ENCODE results near the gene CCDC171. TPM values are rescaled to one million over a fixed set of nuclear protein-coding genes. Genes with fewer than 3 reads are reported as not detected.
"Not testable (repeated sequence)": the region's sequence is repeated elsewhere in the genome, so short reads cannot be mapped to it uniquely, and the experiment has no call there.

The CCDC171 gene
- total RNA-seq, 1 donor from 2014 or later: 0.58 TPM

- DNase-seq (ENCODE audit: extremely low read depth, low read depth, low spot score): no peak
Measured at GRCh38 chr9:15670894-15671293, 118.1 kb downstream of the CCDC171 start.

GRCh38 chr9:15693701-15694100 is 140.9 kb downstream of the CCDC171 start:
- DNase-seq (ENCODE audit: extremely low read depth, low read depth, low spot score): no peak

DNA sequence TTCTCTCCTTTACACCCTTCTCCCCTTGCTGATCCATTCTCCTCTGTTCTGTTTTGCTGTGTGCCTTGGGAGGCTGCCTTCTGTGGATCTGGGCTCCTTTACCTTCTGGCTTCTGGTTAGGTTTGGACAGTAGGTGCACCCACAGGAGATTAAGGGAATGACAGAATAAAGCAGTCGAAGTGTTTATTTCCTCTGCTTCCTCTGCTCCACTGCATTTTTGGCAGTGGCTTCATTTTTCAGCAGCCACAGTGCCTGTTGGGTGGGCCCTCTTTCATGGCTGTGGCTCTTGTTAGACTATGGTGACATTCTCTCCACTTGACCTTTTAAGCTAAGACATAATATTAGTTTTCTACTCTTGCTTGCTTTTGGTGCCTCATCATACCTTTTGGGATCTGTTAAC is 144.1 kb downstream of the CCDC171 start:
- no peak for DNase-seq (ENCODE audit: extremely low read depth, low read depth, low spot score)

- DNase-seq (ENCODE audit: extremely low read depth, low read depth, low spot score): peak; percentile 9
Measured at GRCh38 chr9:15697446-15697851, 144.6 kb downstream of the CCDC171 start.

DNA sequence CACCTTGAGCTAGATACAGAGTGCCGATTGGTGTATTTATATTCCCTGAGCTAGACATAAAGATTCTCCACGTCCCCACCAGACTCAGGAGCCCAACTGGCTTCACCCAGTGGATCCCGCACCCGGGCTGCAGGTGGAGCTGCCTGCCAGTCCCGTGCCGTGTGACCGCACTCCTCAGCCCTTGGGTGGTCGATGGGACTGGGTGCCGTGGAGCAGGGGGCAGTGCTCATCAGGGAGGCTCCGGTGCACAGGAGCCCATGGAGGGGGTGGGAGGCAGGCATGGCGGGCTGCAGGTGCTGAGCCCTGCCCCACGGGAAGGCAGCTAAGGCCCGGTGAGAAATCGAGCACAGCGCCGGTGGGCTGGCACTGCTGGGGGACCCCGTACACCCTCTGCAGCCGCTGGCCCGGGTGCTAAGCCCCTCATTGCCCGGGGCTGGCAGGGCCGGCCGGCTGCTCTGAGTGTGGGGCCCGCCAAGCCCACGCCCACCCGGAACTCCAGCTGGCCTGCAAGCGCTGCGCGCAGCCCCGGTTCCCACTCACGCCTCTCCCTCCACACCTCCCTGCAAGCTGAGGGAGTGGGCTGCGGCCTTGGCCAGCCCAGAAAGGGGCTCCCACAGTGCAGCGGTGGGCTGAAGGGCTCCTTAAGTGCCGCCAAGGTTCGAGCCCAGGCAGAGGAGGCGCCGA is 147.2 kb downstream of the CCDC171 start:
- DNase-seq (ENCODE audit: extremely low read depth, low read depth, low spot score): not testable (repeated sequence)

- DNase-seq (ENCODE audit: extremely low read depth, low read depth, low spot score): no peak
Measured at GRCh38 chr9:15707000-15707399, 154.2 kb downstream of the CCDC171 start.

DNA sequence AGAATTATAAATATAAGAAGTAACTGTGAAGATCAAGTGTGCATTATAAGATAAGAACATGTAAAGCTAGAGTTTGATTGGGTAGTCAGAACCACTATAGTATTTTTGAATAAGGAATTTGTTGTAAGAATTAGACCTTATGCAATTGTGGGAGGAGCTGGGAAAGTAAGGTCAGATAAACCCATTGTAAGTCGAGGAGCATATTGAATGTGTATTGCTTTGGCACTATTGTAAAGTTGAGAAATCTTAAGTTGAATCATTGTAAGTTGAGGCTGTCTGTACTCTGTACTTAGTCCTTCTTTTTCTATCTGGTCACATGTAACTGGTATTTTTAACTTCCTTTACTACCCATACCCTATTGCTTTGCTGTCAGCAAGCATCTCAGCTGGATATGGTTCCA is 158.7 kb downstream of the CCDC171 start:
- DNase-seq (ENCODE audit: extremely low read depth, low read depth, low spot score): no peak

DNA sequence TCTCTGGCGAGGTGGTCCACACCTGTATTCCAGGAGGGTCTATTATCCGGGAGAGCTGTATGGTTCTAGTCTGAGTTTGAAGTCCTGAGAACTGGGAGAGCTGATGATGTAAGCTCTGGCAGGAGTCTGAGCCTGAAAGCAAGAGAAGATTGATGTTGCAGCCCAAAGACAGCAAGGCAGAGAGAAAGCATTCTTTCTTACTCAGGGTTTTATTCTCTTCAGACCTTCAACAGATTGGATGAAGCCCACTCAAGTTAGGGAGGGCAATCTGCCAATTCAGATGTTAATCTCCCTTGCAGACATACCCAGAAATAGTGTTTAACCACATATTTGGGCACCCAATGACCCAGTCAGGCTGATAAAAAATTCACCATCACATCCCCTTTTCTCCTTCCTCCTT is 159.1 kb downstream of the CCDC171 start:
- no peak for DNase-seq (ENCODE audit: extremely low read depth, low read depth, low spot score)

DNA sequence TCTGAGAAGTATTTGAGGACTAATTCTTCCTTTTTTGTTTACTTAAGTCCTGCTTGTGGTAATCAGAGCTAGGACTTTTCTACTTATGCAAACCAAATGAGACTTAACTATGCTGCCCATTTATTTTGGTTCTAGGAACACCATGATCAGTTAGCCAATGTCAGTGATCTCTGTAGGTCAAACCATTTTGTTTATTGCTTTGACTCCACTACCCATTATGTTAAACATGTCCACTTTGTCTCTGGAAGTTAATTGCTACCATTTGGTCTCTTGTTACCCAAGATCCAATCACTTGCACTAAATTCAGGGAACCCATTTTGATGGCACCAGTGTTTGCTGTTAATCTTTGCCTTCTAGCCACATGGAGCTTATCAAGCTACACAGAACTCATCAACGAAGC is 161.9 kb downstream of the CCDC171 start:
- DNase-seq (ENCODE audit: extremely low read depth, low read depth, low spot score): no peak

- DNase-seq (ENCODE audit: extremely low read depth, low read depth, low spot score): no peak
Measured at GRCh38 chr9:15717290-15717967, 164.6 kb downstream of the CCDC171 start.

- DNase-seq (ENCODE audit: extremely low read depth, low read depth, low spot score): no peak
Measured at GRCh38 chr9:15718423-15718822, 165.6 kb downstream of the CCDC171 start.

DNA sequence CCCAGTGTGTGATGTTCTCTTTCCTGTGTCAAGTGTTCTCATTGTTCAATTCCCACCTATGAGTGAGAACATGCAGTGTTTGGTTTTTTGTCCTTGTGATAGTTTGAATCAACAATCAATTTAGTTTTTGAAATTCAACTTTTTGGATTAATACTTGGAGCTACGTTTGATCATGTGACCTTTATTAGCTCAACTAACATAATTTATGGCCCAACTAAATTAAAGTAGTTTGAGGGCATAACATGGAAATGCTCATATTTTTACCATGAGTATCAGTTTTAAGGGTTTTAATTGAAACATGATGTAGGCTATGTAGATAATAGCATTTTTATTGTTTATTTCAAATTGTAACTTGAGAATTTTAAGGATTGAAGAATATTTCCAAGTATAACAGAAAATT is 168.0 kb downstream of the CCDC171 start:
- no peak for DNase-seq (ENCODE audit: extremely low read depth, low read depth, low spot score)

DNA sequence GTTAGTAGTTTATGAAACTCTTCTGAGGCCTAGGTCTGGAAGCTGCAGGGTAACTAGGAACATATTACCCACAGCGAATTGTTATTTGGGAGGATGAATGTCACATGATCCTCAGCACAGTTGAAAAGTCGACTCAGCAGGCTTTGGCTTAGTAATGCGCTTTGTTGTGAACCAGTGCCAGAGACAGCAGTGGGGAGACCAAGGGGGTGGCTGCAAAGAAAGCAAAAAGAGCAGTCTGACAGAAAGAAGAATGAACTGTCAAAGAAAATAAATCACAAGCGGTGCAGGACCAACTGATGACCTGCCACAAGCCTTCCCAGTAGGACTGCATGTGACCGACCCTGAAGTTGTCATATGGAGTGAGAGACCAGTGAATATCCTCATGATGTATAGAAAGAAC is 170.0 kb downstream of the CCDC171 start:
- no peak for DNase-seq (ENCODE audit: extremely low read depth, low read depth, low spot score)

GRCh38 chr9:15724016-15724415 is 171.2 kb downstream of the CCDC171 start:
- no peak for DNase-seq (ENCODE audit: extremely low read depth, low read depth, low spot score)

DNA sequence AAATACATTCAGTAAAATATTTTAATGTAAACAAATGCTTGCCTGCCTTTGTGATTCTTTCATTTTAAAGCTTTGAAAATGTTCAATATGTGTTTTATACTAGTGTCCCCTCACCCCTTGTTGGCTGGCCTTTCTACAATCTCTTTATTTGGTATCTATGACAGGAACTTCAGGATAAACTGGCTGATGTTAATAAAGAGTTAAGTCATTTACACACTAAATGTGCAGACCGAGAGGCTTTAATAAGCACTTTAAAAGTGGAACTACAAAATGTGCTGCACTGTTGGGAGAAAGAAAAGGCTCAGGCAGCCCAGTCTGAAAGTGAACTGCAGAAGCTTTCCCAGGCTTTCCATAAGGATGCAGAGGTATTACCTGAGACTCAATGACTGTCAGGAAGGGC is 171.8 kb downstream of the CCDC171 start:
- no peak for DNase-seq (ENCODE audit: extremely low read depth, low read depth, low spot score)

DNA sequence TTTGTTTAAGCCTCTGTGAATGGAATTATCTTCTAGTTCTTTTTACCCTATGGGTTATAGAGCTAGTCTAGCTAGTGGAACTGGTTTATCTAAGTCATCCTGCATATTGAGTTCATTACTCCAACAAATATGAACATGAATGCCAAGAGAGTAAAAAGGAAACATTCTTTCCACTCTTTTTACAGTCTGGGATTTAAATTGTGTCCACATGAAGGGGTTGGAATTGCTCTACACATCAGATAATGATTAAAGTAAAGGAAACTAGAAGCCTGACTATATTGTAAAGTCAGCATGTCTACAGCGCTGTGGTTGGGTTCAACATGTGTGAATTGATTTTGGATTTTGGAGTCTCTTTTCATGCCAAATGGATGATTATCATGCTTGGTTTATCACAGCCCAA is 173.1 kb downstream of the CCDC171 start:
- no peak for DNase-seq (ENCODE audit: extremely low read depth, low read depth, low spot score)

- DNase-seq (ENCODE audit: extremely low read depth, low read depth, low spot score): no peak
Measured at GRCh38 chr9:15729507-15729906, 176.7 kb downstream of the CCDC171 start.

DNA sequence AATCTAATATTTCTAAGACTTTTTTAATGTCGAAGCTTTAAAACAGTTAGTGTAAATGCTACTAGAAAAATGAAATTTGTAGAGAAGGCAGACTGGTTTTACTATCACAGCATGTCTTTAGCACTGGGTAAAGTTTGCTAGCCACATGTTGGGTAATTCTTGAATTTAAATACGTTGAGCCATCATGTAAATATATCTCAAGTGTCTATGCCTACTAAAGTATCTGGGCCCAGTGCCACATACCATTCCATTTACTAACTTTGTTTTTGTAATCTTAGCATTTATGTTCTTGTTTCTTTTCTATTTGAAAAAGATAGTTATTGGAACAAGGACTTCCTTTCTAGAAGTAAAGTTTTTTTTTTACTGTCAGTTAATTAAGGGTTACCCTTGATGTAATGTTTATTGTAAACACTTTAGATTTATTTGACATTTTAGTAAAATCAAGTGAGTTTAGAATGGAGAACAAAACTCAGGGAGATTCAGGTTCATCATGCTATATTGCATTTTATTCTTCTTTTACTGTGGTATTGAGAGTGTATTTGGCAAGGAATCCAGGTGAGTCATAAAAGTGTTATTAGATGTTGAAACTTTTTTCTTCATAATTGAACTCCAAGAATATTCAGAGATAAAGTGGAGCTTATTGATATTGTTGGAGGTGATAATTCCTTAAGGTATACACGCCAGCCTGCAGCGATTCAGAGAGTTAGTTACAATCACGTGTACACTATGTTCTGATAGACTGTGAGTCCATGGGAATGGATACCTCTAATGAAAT is 182.4 kb downstream of the CCDC171 start:
- peak; percentile 25 for DNase-seq (ENCODE audit: extremely low read depth, low read depth, low spot score)

DNA sequence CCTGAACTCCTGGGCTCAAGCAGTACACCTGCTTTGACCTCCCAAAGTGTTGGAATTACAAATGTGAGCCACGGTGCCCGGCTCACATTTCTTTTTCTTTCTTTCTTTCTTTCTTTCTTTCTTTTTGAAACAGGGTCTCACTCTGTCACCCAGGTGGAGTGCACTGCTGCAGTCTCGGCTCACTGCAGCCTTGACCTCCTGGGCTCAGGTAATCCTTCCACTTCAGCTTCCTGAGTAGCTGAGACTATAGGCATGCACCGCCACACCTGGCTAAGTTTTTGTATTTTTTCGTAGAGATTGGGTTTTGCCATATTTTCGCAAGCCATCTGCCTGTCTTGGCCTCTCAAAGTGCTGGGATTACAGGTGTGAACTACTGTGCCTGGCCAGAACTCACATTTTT is 183.7 kb downstream of the CCDC171 start:
- no peak for DNase-seq (ENCODE audit: extremely low read depth, low read depth, low spot score)

DNA sequence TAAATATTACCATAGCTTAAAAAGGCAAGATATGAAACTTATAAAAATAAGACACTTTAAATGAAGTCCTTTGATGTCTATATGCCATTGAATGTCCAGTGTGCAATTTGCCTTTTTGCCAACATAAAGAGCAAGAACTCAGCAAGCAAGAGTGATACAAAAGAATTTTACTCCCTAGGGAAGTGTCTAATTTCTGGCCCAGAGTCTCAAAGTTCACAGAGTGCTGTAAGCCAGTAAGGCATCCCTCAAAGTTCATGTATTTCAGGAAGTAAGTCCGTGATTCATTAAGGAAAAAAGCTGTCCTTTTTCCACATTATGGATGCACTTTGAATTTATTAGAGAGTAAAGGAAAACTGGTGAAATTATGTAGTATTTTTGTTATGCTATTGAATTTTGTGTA is 185.2 kb downstream of the CCDC171 start:
- DNase-seq (ENCODE audit: extremely low read depth, low read depth, low spot score): no peak

GRCh38 chr9:15741015-15741414 is 188.2 kb downstream of the CCDC171 start:
- DNase-seq (ENCODE audit: extremely low read depth, low read depth, low spot score): no peak

DNA sequence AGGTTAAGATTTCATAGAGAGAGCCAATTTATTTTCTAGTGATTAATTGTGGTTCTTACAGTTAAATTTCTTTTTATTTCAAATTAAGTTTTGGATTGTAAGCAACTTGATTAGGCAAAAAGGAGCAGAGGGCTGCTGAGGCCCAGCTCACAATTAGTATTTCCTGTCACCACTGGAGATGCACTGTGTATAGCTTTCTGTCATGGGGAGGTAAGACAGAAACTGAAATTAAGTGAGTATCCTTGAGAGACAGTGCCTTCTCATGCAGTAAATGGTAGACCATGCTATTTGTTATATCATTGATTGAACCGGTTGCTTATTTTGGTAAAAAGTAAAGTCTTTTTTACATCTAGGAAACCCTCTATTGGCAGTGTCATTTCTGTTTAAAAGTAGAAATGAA is 190.7 kb downstream of the CCDC171 start:
- no peak for DNase-seq (ENCODE audit: extremely low read depth, low read depth, low spot score)

Data from glomerular endothelial cell (primary cell).